Measurements from ENCODE around the gene C19orf25. TPM values are rescaled to one million over a fixed set of nuclear protein-coding genes. Genes with fewer than 3 reads are reported as not detected.
A peak's percentile ranks its signal among the peaks of the same experiment; 100 is the strongest.

C19orf25 gene
- total and polyA plus RNA-seq, 11 donors = 9.4 to 29.2 (median 16.0) TPM

DNA sequence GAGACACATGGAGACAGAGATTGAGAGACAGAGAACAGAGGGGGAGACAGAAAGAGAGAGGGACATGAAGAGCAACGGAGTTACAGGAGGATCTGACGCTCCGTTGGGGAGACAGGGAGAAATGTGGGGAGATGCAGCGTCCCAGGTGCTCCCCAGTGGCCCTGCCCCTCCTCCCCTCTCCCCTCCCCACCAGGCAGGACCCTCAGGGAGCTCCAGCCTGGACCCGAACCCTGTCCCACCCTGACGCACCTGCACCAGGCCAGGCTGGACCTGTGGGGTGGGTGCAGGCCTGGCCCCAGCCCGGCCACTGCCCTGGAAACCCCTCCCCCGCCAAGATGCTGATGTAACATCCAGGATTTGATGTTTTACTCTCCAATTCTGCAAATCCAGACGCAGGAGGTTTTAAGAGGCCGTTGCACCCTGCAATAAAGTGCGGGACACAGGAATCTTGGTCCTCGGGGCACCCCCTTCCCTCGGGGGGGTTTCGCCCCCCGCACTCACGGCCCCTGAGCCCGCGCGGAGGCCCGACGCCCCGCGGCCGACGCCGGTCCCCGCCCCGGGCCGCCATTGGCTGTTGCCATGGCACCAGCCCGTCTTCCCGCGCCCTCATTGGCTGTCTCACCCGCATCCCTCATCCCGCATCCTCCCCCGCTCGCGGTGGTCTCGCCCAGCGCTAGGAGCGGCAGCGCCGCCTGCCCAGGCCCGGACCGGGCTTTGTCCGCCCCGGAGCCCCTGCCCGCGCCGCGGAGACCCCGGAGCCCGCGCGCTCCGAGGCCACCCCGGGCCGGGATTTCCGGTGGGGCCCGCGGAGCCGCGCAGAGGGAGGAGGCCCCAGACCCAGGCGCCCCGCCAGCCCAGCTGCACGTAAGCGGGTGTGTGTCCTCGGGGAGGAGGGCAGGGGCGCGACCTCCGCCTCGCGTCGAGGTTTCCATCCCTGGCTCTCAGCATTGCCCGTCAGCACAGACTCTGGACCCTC is 29.3 kb downstream of the C19orf25 start, which contains the start of gene APC2:
APC2 (plus strand) TSS at position 655 of the 976 bp plus-strand sequence. CDS start 2,881 bp downstream, outside the sequence.
- 5 to 9% (median 5%) methylated on average over 24 to 74 of the region's 74 CpGs for WGBS, 4 donors
- intact Hi-C loops (cut with DNase I) = loop anchor here in 3 of 10 donors (5.0 to 10.0 kb wide), 2 partner anchors 63 to 135 kb away; partner anchors contain the start of gene ADAMTSL5 (in 1 of the 3)
- peak in 1 of 5 donors; percentile 54 for DNase-seq

GRCh38 chr19:1447944-1448343 is 31.1 kb downstream of the C19orf25 start:
- no peak for DNase-seq
- WGBS, 4 donors = 85 to 89% (median 87%) methylated on average over 9 of the region's 9 CpGs
- Histone ChIP-seq H3K27me3 (peaks cover 54 to 78% (median 75%) of the 10 kb centered on the region in 9 donors), H3K9me3 (no peaks in the 10 kb centered on the region), H3K27ac (no peak overlapping the region), H3K4me3 (no peak overlapping the region), H3K36me3 (peaks cover 0 to 3% (median 0%) of the 10 kb centered on the region in 9 donors), H3K4me1 (peaks cover 0 to 40% (median 16%) of the 10 kb centered on the region in 12 donors)
- ATAC-seq = no peak
- intact Hi-C loops (cut with DNase I) = loop anchor here in 2 of 10 donors (5.0 to 10.0 kb wide), 2 partner anchors 64 to 133 kb away; partner anchors contain the start of gene ADAMTSL5 (in 1 of the 2)
- no peak for TF ChIP-seq CTCF (IDR thresholded peaks at IDR 0.05)
- no peak for TF ChIP-seq POLR2A (IDR thresholded peaks at IDR 0.05)

More for the DNA sequence above, 29.3 kb downstream of the C19orf25 start, which contains the start of gene APC2:
- Histone ChIP-seq H3K36me3 (no peaks in the 10 kb centered on the region), H3K4me1 (peaks cover 0 to 52% (median 21%) of the 10 kb centered on the region in 12 donors), H3K4me3 (no peak within 1 kb of the TSS), H3K9me3 (no peaks in the 10 kb centered on the region), H3K27ac (no peak within 1 kb of the TSS), H3K27me3 (peaks cover 61 to 96% (median 88%) of the 10 kb centered on the region in 9 donors)
- ATAC-seq = no peak
- TF ChIP-seq CTCF (IDR thresholded peaks at IDR 0.05) (no peak), POLR2A (IDR thresholded peaks at IDR 0.05) (no peak)

GRCh38 chr19:1447504-1447903 is 31.5 kb downstream of the C19orf25 start:
- intact Hi-C loops (cut with DNase I) = loop anchor here in 2 of 10 donors (5.0 to 10.0 kb wide), 2 partner anchors 65 to 133 kb away; partner anchors contain the start of gene ADAMTSL5 (in 1 of the 2)
- Histone ChIP-seq H3K27ac (no peak overlapping the region), H3K36me3 (peaks cover 0 to 7% (median 4%) of the 10 kb centered on the region in 9 donors), H3K9me3 (no peaks in the 10 kb centered on the region), H3K4me1 (peaks cover 0 to 36% (median 15%) of the 10 kb centered on the region in 12 donors), H3K4me3 (no peak overlapping the region), H3K27me3 (peaks cover 49 to 73% (median 70%) of the 10 kb centered on the region in 9 donors)
- WGBS, 4 donors = 28 to 40% (median 31%) methylated on average over 3 to 4 of the region's 4 CpGs
- no peak for TF ChIP-seq CTCF (IDR thresholded peaks at IDR 0.05)
- no peak for TF ChIP-seq POLR2A (IDR thresholded peaks at IDR 0.05)
- DNase-seq (no peak), ATAC-seq (no peak)

All from heart left ventricle (tissue), 16 donors.